GM18505 (cell line): ENCODE results near the gene GMCL1.

Experiments used
- ATAC-seq: cut with Tn5 transposase; IDR thresholded peaks from one replicate; pipeline ENCODE4 v1.9.1; 2021; ENCODE audit not compliant: unreplicated experiment
- POLR2A ChIP-seq: IDR thresholded peaks from 4 replicates; pipeline ENCODE4 v1.6.1; 2011; ENCODE audit warnings: borderline replicate concordance; ENCODE audit not compliant: insufficient read depth, insufficient read length; ENCODE audit errors: extremely low read depth

The GMCL1 gene

DNA sequence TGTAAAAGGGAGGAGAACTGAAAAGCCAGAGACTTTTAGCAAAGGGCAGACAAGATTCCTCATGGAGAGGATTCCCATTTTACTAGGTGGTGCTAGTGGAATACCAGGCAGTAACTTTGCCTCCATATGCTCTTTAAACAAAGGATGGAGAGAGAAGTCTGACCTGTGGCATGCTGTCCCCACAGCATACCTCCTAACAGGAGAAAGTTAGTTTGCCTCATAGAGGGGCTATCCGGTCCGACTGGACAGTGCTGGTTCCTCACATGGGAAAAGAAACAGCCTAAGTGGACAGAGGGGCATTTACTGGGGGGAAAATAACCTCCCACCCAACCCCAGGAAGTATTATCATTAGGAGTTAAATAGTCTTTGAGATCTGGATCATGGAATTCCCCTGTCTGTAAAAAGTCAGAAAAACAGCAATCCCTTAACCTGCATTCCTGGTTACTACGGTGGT lies 31.6 kb upstream of the GMCL1 start:
- no peak for TF ChIP-seq POLR2A
- ATAC-seq = no peak

DNA sequence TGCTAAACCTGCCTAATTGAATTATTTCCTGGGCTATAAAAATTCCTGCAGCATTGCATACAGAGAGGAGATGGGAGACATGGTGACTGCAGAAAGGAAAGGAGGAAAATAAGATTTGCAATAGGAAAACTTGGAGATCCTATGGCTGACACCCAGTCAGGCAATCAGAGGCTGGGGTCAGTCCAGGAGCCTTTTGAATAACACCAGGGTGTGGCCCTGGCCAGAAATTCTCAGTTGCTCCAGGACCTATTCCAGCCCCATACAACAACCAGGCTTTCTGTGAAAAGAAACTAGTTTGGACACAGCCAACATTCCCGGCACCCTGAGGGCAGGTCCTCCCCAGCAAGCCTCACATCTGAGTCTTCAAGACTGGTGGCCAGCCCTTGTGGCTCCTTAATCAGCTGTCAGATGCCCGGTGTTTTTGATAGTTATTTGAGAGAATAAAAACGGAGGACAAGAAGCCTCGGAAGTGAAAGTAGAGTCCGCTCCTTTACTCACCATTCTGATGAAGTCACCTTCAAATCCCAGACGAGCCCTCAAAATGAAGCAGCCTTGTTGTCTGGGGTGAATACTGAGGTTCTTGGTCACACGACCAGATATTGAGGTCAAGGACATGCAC lies 31.1 kb upstream of the GMCL1 start:
- TF ChIP-seq POLR2A = no peak

DNA sequence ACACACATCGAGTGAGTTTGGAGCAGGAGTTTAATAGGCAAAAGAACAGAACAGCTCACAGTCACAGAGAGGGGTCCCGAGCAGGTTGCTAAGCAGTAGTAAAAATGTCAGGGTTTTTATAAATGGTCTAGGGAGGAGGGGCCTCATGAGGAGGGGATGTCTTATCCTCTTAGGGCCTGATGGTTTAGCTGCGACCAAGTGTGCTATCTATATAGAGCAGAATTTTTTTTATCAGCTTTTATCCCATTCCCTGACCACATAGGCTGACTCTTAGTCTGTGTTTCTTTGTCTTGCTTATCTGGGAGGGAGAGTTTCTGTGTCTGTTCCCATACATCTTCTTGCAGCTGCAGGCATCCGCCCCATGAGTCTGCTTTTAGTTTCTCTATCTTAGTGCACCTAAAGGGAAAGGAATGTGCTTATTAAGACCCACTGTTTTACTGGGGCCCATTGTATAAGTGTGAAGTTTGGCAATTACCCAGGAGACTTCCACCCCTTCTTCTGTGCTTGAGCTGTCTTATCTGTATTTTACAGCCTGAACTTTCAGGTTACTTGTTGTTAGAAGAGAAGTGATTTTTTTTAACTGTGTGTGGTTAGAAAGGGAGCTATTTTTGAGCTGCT lies 30.4 kb upstream of the GMCL1 start:
- TF ChIP-seq POLR2A = no peak
- ATAC-seq = no peak

More for the DNA sequence above, 31.1 kb upstream of the GMCL1 start:
- ATAC-seq = no peak

DNA sequence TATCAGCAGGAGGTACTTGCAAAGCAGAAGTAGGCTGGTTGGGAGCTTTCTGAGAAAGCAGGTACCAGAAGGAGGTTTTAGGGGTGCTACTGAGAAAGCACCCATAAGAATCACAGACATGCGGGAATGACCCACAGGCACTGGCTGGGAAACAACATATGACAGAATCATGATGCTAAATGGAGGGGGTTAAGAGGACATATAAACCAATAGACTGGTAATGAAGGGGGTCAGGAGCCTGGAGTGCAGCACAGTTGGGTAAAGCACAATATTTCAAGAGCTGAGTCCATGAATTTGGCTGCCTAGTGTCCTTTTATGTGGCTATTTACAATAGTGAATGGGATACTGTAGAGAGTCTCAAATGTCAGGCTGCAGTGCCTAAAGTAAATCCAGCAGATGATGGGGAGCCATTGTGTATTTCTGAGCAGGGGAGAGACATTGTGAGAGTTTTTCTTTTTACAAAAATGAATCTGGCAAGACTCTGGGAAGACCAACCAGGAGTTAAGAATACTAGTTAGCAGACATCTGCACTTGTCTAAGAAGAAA lies 27.6 kb upstream of the GMCL1 start:
- ATAC-seq = no peak
- TF ChIP-seq POLR2A = no peak

DNA sequence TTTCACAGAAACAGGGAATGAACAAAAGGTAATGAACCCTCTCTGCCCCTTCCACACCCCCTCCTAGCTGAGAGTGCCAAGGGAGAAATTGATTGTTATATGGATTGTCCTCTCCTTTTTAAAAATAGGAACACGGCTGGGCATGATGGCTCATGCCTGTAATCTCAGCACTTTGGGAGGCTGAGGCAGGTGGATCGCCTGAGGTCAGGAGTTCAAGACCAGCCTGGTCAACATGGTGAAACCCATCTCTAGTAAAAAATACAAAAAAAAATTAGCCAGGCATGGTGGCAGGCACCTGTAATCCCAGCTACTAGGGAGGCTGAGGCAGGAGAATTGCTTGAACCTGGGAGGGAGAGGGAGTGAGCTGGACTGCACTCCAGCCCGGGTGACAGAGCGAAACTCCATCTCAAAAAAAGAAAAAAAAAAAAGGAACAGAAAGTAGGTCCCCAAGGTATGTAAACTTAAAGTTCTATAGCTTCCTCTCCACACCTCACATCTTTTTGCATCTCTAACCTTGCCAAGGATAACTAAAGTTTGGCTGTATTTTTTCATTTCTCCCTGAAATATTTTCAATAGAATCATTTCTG lies 26.6 kb upstream of the GMCL1 start:
- ATAC-seq = peak; percentile 46

DNA sequence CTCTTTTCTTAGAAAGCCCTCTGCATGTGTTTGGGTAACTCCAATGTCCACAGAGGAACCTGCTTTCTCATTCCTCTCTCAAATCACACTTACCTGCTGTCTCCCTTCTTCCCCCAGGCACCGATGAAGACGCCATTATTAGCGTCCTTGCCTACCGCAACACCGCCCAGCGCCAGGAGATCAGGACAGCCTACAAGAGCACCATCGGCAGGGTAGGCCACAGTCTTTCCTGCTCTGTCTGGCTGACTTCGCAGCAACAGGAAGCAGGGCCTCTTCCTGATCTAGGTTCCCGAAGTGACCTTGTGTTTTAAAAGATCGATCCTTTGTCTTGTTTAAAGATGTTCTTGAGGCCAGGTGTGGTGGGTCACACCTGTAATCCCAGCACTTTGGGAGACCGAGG lies 25.0 kb upstream of the GMCL1 start:
- no peak for ATAC-seq
- TF ChIP-seq POLR2A = no peak

DNA sequence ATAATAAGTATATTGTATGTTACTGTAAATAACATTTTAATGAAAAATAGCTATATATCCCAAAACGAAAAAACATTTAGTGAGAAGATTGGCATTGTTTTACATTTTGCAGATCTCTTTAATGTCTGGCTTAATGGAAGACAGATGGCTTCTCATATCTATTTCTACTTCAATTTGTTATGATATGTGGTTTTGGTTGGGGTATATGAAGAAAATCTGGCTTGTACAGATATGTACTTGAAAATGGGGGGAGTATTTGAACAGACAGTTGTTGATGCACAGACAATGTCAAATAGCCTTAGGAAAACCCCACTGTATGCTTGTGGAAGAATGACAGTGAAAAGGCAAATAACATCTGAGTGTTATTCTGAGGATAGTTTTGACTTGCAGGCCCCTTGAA lies 23.6 kb upstream of the GMCL1 start:
- no peak for TF ChIP-seq POLR2A
- no peak for ATAC-seq

DNA sequence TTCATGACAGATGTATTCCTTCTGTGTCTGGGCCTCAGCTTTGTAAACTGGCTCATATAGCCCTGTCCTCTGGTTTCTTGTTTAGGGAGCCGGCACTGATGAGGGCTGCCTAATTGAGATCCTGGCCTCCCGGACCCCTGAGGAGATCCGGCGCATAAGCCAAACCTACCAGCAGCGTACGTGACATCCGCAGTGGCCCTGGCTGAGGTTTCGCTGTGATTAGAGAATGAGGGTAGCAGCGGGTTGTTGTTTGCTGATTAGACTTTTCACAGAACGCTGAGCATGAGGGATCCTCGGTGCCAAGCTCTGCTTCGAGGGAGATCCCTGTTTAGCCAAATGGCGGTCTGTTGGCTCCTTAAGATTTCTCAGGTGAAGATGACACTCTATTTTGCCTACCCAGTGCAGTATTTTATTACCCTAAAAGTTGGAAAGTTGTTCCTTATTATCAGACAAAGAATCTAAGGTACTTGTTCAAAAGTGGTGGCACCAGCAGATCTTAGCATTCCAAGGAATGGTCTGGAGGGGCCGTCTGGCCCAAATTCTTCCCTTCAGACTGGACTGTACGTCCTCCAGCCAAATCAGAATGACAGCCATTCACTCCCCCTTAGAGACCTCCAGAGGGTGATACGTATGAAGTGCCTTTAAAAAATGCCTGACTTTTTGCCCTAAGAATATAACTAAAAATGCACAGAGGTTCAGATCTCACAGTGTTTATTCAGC lies 21.5 kb upstream of the GMCL1 start:
- no peak for TF ChIP-seq POLR2A
- no peak for ATAC-seq

DNA sequence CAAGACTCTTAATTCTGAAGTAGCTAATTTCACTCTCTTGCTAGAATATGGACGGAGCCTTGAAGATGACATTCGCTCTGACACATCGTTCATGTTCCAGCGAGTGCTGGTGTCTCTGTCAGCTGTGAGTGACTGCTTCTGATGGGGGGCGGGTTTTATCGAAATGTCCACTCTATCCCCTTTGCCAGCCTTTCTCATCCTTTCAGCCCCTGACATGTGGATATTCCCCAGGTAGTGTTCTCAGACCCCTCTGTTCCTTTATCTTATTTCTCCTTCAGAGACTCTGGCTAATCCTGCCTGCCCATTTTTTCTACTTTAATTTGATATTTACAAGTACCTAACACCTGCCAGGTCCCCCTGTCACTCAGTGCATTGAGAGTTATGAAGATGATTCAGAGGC lies 18.9 kb upstream of the GMCL1 start:
- no peak for TF ChIP-seq POLR2A
- no peak for ATAC-seq

DNA sequence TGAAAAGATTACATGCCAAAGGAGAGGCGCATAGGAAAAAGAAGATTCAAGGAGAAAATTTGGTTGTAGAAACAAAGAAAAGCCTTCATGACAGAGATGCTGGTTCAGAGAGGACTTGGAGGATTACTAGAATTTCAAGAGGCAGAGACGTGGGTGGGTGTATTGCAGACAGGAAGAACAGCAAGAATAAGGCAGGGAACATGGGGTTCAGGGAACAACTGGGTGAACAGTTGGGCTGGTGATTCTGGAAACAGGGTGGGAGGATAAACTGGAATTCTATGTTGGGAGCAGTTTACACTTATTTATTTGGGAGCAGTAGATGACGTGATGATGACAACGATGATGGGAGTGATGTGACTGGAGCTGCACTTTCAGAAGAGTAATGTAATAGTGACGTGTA lies 18.4 kb upstream of the GMCL1 start:
- no peak for ATAC-seq
- no peak for TF ChIP-seq POLR2A

DNA sequence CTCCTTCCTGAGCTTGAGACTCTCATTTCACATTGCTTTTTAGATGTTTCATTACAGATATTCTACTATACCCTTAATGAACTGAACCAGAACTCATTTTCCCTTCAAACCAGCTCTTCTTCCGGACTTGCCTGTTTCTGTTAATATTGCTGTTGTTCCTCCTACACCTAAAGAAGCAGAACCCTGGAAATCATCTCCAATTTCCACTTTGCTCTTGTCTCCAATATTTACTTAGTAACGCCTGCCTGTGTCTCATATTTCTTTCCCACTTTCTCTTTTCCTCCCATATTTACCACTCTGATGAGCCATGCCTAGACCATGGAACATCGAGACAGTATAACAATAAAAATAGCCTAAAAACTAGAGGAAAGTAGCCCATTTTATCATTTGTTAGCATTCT lies 17.9 kb upstream of the GMCL1 start:
- ATAC-seq = no peak
- no peak for TF ChIP-seq POLR2A

DNA sequence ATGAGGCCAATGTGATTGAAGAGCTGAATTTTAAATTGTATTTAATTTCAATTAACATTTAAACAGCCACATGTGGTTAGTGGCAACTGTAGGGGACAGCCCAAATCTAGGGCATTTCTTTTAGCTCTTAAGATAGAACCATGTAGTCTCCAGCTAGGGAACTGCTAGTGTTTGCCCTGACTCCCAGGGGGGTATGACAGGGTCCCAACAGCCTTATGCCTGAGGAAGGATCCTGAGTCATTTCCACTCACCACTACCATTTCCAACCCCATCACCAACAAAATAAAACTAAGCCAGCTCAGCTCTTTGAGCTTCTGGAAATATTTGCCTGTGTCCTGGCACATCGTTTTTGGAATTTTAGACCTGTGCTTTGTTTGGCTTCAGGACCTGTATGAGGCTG lies 13.7 kb upstream of the GMCL1 start:
- no peak for TF ChIP-seq POLR2A
- no peak for ATAC-seq

DNA sequence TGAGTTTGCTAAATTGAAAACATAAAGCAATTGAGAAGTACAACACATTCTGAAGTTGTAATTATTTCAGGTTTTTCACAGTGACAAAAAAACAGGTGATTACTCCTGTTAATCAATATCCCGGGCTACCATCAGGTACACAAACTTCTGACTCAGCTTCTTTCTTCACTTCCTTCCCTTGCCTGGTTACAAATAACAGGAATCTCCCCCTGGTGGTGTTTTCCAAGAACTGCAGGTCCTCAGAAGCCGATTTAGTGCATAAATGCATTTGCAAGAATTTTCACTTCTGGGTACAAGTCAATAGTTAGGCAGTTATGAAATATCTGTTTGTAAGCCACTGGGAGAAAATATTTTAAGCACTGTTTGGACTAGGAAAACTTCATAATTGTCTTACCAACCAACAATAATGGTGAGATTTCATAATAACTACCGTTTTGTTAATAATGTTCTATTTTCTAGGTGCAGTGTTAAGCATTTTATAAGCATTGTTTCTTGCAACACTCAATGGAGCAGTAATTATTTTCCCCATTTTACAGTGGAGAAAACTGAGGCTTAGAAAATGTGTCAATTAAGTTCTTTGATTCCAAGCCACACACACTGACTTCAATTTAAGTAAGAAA lies 12.4 kb upstream of the GMCL1 start:
- ATAC-seq = no peak
- TF ChIP-seq POLR2A = no peak
